SK-N-DZ (cell line): Measurements from ENCODE around the gene OMP.

Experiments used
- DNase-seq: peaks from one replicate; pipeline ENCODE4 v3.0.0-alpha.2; 2015; ENCODE audit warnings: low spot score

Gene OMP

GRCh38 chr11:77137421-77137820 is 34.8 kb downstream of the OMP start:
- DNase-seq, result no peak

- no peak for DNase-seq
These were observed 35.5 kb downstream of the OMP start for GRCh38 chr11:77138106-77138649.

- DNase-seq, result no peak
These were observed 36.6 kb downstream of the OMP start for GRCh38 chr11:77139201-77139600.

DNA sequence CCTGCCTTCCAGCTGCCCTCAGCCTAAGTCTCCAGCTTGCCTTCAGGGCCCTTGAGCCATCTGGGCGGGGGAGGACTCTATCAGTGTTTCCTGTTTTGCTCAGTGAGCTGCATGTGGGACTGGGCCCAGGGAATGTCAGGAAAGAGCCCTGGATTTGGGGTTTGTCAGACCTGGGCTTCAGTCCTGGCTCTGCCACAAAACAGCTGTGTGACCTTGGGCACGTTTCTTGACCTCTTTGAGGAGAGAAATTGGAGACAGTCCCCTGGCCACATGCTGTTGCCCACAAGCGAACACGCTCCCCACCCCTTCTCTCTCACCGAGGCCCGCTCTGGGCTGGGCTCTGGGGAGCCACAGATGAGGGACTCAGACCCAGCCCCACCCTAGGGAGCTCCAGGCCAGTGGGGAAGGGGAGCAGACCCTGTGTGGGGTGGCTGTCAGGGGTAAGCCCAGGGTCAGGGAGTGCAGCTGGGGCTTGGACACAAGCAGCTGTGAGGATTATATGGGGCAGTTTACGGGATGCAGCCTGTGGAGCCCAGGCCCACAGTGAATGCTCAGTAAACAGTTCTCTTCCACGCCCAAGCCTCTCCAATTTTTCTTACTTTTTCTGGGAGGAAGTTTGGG is 37.7 kb downstream of the OMP start:
- no peak for DNase-seq

DNA sequence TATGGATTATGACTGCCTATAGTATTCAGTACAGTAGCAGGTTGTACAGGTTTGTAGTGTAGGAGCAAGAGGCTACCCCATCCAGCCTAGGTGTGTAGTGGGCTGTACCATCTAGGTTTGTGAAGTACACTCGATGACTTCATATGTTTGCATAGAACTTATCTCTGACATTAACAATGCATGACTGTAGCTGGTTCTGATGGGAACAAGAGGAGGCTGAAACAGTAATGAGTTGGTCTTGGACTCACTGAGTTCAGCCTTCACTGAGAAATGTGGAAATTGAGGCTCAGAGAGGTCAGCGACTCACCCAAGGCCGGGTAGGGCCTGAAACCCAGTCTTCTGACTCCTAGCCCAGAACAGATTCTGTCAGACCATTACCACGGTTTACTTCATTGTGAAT is 38.4 kb downstream of the OMP start:
- no peak for DNase-seq

DNA sequence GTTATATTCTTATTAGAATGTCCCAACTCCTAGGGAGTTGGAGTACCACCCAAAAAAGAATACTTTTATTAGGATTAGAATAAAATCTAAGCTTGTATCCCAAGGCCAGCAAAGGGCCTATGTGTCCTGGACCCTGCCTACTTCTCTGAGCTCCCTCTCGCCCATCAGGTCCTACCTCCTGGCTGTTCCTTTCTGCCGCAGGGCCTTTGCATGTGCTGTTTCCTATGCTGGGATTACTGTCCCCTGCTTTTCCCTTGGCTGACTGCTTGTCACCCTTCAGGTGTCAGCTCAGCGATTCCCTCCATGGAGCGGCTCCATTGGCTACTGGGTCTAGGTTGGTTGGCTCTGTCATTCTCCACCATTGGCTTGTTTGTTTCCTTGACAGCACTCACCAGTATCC is 38.8 kb downstream of the OMP start:
- no peak for DNase-seq

- no peak for DNase-seq
These were observed 39.7 kb downstream of the OMP start for GRCh38 chr11:77142091-77142975.

- DNase-seq, result no peak
These were observed 40.9 kb downstream of the OMP start for GRCh38 chr11:77143405-77144020.

DNA sequence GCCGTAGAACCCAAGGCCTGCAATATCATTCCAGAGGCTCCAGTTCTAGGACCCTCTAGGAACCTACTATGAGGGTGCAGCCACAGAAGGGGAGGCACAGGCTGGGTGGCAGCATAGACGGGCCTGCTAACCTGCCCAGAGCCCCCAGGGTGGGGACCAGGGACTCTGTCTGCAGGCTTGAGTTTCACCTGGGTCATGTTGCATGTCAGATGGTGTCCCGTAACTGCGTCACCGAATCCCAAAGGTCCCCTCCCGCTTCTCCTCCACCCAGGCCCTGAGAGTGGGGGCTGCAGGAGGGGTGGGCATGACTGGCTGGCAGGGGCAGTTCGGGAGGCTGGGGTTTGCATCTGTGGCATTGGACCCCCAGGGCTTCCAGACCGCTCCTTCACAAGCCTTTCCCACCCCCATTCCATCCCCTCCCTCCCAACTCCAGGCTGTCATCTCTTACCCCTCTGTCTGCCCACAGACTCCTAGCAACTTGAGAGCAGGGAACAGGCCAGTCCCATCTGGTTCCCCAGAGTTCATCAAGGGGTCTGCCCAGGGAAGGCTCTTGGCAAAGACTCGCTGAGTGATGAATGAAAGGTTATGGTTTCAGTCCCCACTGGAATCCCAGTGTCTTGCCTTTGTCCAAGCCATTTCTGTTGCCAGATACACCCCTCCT is 41.7 kb downstream of the OMP start:
- DNase-seq, result no peak

DNA sequence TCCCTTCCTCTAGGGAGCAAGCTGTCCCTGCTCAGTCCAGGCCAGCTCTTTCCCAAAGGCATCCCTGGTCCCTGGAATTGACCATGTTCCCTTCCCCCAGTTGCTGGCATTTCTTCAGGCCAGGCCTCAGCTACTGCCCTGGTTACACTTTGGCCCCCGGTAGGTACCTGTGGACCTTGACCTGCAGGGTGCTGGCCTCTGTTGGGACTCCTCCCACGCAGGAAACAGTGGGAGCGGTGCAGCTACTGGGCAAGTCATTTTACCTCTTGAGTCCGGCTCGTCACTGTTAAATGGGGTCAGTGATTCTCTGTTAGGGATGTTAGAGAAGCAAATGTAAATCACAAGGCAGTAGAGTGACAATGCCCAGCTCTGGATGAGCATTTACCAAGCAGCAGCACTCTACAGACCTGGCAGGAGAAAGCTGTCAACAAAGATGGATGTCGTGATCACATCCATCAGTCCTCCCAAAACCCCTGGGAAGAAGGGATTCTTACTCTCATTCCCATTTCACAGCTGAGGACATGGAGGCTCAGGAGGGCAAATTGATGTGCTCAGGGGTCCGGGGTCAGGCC is 42.3 kb downstream of the OMP start:
- no peak for DNase-seq

DNA sequence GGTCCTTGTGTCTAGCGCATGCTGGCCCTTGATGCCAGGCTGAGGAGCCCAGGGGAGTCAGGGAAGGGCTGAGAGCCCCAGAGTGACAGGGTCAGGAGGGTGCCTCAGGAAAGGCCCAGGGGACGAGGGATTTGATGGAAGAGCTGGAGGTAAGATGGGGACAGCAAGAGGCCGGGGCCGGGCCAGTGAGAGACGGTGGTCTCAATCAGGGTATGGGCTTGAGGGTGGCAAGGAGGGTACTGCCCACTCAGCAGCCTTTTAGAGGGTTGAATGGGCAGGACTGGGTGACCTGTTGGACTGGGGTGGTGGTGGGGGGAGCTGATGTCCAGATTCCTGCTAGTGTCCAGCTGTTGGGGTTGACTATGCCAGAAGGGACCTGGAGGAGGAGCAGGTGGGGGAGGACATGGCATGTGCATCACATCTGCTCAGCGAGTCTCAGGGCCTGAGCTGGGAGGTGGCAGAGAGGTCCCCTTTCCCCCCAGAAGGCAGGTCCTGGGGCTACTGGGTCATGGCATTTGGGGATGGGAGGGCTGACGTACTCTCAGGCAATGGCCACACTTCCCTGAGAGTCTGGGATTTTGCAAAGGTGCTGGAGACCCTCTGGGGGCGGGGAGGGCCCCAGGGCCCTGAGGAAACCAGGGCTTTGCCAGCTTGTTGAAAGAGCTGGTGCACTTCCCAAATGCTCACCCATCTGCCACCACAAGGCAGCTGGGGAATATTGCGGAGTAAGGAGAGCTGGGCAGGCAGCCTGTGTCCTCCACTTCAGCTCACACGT is 43.8 kb downstream of the OMP start:
- DNase-seq, result no peak

DNA sequence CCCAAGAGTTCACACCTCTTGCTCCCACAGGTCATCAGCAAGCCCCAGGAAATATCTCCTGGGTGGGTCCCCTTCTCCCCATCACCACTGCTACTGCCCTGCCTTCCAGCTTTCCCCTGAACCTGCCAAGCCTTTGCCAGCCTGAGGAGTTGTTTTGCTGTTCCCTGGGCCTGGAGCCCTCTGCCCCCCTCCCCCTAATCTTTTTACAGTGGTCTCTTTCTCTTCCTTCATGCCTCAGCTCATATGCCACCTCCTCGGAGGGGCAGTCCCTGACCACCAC is 44.3 kb downstream of the OMP start:
- DNase-seq, result no peak

DNA sequence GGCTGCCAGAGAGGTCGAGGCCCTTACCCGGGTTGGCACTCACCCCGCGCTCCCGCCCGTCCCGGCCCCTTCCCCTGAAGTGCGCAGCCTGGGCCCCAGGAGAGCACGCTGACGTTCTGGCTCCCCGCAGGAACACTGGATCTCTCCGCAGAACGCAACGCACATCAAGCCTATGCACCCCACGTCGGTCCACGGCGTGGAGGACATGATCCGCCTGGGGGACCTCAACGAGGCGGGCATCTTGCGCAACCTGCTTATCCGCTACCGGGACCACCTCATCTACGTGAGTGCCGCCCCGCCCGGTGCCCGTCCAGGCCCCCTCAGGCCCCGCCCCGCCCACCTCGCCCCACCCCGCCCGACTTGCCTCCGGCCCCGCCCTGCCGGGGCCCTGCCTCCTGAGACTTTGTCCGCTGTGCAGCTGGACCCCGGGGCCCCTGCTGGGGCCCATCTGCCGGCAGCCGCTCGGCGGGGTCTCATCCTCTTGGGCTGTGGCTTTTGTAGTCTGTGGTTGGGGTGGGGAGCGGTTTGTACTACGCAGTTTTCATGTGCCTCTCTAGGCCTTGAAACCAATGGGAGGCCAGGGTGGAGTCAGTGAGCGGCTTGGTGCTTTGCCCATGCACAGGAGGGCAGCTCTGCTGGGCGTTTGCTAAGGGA is 45.2 kb downstream of the OMP start:
- DNase-seq, result no peak

GRCh38 chr11:77148963-77149715 is 46.5 kb downstream of the OMP start:
- DNase-seq, result no peak

DNA sequence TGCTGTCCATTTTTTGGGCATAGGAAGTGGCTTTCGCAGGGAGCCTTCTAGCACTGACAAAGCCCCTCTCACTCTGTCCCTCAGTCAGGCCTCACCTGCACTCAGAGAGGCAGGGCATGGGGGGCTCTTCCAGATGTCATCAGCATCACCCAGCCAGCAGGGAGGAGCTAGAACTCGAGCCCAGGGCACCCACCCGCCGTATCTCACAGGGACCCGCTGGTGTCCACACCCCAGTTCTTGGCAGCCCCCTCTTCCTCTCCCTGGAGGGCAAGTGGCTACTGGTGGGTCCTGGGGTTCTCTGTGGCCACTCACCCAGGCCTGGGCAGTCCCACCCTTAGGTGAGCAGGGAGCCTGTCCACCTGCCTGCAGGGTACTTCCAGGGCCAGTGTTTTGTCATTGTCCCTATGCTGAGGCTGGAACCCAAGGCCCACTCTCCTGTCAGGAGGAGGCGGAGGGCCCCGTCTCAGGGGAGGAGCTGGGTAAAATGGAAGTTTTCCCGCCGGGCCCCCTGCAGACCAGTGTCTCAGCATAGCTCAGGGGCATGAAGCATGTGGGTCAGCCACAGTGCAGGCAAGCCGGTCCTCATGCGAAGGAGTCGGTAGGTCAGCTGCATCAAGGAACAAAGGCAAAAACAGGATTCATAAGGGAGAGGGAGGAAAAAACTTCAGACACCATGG is 47.2 kb downstream of the OMP start:
- DNase-seq, result no peak

- no peak for DNase-seq
These were observed 48.2 kb downstream of the OMP start for GRCh38 chr11:77150836-77151235.

DNA sequence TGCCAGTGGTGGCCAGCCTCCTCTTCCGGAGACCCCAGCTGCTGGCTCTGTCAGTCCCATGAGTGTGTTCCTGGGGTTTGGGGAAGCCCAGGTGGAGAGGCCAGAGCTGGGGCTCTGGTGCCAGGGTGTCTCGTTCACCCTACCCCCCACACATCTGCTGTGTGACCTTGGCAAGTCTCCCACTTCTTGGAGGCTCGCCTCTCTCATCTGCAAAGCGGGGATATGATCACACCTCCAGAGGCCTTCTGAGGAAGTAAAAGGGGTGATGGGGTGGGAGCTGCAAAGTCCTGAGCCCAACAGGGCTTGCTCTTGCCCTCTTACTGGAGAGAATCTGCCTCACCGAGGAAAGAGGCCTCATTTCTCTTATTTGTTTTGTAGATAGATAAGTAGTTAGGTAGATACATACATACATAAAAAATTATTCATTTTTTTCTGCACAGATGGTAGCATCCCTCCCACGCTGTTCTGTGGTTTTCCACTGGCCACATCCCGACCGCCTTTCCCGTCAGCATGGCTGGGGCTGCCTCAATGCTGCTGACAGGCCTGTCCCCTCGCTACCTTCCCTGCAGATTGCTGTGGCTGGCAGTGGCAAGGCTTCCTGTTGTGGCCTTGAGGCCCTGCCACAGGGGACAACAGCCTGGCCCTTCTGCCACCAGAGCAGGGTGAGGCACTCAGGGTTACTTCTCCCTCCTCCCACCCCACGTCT is 49.3 kb downstream of the OMP start:
- no peak for DNase-seq

DNA sequence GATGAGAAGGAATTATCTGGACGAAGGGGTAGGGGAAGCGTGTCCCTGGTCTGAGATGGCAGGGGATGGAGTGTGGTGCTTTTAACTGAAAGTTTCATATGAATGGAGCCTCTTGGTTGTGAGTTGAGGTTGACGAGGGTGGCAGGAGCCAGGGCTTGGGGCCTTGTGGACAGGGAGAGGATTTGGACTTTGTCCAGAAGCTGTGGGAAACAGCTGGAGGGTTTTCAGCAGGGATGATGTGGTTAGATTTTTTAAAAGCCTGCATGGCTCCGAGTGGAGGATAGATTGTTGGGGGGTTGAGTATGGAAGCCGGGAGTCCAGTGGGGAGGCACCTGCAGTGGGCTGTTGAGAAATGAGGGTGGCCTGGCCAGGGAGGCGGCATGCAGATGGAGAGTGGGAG is 50.2 kb downstream of the OMP start:
- no peak for DNase-seq
